PFSK-1 (cell line): ENCODE results near the gene SCNN1B.

ENCODE experiments used
- FOXP2 ChIP-seq: optimal IDR thresholded peaks from 2 replicates; pipeline ENCODE3; 2011; ENCODE audit warnings: borderline replicate concordance, control low read depth, inconsistent platforms; ENCODE audit not compliant: insufficient read depth; ENCODE audit errors: extremely low read length, extremely low read depth
- POLR2AphosphoS5 ChIP-seq: IDR thresholded peaks from 2 replicates; pipeline ENCODE4 v1.6.1; 2012; ENCODE audit warnings: low read depth, mild to moderate bottlenecking, control low read depth, low read length, moderate library complexity
- SIN3A ChIP-seq: IDR thresholded peaks from 2 replicates; pipeline ENCODE4 v1.6.1; 2012; ENCODE audit warnings: mild to moderate bottlenecking, low read length, moderate library complexity, borderline replicate concordance; ENCODE audit not compliant: insufficient read depth
- TAF1 ChIP-seq: IDR thresholded peaks from 2 replicates; pipeline ENCODE4 v1.6.1; 2012; ENCODE audit warnings: low read length, control low read depth, borderline replicate concordance; ENCODE audit not compliant: insufficient read depth
- TF ChIP-seq, protein P1 (sequence below), 2 experiments: IDR thresholded peaks; 2 replicates each; pipeline versions ENCODE4 v1.6.1 to v1.8.0; 2011 to 2012; ENCODE audit warnings: low read depth in 2 of 2, low read length in 2 of 2, control low read depth in 1 of 2, inconsistent platforms in 1 of 2, mild to moderate bottlenecking in 1 of 2, moderate library complexity in 1 of 2; ENCODE audit not compliant: insufficient read depth in 1 of 2

The SCNN1B gene

DNA sequence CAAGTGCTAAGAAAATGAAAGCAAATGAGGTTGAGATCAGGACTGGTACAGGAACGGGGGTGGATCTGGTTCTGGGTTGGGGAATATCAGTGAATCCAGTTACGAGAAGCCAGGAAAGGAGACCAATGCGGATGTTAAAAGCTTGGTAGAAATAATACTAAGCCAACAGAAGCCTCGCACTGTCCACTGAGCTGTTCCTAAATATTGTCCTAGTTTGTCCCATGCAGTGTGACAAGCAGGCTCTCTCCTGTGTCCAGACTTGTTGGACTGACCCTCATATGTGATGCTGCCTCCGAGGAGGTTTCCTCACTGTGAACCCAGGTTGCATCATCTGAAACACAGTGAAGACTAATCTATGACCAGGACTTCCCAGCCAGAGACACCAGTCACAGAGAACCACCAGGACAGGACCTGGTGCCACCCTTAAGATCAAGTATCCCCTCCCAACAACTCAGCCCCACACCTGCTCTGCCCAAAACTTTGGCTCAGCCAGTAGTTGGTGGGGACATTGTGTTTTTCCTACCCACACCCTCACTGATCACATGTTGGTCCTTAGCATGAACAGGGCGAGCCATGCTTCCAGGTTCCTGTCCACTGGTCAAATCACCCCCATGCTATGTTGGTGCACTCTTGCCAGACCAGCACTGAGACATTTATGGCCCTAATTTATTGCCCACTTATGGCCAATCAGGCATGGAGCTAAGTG, 32.7 kb upstream of the SCNN1B start:
- TF ChIP-seq, protein P1, sequence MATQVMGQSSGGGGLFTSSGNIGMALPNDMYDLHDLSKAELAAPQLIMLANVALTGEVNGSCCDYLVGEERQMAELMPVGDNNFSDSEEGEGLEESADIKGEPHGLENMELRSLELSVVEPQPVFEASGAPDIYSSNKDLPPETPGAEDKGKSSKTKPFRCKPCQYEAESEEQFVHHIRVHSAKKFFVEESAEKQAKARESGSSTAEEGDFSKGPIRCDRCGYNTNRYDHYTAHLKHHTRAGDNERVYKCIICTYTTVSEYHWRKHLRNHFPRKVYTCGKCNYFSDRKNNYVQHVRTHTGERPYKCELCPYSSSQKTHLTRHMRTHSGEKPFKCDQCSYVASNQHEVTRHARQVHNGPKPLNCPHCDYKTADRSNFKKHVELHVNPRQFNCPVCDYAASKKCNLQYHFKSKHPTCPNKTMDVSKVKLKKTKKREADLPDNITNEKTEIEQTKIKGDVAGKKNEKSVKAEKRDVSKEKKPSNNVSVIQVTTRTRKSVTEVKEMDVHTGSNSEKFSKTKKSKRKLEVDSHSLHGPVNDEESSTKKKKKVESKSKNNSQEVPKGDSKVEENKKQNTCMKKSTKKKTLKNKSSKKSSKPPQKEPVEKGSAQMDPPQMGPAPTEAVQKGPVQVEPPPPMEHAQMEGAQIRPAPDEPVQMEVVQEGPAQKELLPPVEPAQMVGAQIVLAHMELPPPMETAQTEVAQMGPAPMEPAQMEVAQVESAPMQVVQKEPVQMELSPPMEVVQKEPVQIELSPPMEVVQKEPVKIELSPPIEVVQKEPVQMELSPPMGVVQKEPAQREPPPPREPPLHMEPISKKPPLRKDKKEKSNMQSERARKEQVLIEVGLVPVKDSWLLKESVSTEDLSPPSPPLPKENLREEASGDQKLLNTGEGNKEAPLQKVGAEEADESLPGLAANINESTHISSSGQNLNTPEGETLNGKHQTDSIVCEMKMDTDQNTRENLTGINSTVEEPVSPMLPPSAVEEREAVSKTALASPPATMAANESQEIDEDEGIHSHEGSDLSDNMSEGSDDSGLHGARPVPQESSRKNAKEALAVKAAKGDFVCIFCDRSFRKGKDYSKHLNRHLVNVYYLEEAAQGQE (IDR thresholded peaks at IDR 0.05; ENCODE audit: insufficient read depth in 1 of 2, low read depth in 2 of 2, low read length in 2 of 2): no peak
- no peak for TF ChIP-seq TAF1
- no peak for TF ChIP-seq FOXP2
- no peak for TF ChIP-seq POLR2AphosphoS5
- no peak for TF ChIP-seq SIN3A

DNA sequence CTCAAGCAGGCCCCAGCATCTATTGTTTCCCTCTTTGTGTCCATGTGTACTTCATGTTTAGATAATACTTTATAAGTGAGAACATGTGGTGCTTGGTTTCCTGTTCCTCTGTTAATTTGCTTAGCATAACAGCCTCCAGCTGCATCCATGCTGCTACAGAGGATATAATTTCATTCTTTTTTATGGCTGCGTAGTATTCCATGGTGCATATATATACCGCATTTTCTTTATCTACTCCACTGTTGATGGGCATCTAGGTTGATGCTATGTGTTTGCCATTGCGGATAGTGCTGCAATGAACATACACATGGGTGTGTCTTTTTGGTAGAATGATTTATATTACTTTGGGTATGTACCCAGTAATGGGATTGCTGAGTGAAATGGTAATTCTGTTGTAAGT, 31.4 kb upstream of the SCNN1B start:
- TF ChIP-seq, protein P1 (IDR thresholded peaks at IDR 0.05; ENCODE audit: insufficient read depth in 1 of 2, low read depth in 2 of 2, low read length in 2 of 2): no peak
- TF ChIP-seq FOXP2 (no peak), TAF1 (no peak), POLR2AphosphoS5 (no peak), SIN3A (no peak)

DNA sequence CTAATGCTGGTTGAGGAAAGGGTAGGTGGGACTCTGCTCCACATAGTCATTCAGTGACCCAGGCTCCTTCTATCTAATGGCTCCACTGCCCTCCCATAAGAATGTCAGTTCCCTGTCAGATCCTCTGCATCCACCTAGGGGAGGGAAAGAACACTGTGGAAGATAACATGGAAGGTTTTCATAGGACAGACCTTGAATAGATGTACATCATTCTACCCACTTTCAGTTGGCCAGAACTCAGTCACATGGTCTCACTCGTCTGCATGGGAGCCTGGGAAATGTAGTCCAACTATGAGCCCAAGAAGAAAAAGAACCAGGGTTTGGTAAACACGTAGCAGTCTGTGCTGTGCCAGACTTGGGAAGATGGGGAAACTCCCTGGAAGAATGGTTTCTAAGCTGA, 27.1 kb upstream of the SCNN1B start:
- TF ChIP-seq SIN3A (no peak), TAF1 (no peak), FOXP2 (no peak), POLR2AphosphoS5 (no peak)
- TF ChIP-seq, protein P1 (IDR thresholded peaks at IDR 0.05; ENCODE audit: insufficient read depth in 1 of 2, low read depth in 2 of 2, low read length in 2 of 2): no peak

DNA sequence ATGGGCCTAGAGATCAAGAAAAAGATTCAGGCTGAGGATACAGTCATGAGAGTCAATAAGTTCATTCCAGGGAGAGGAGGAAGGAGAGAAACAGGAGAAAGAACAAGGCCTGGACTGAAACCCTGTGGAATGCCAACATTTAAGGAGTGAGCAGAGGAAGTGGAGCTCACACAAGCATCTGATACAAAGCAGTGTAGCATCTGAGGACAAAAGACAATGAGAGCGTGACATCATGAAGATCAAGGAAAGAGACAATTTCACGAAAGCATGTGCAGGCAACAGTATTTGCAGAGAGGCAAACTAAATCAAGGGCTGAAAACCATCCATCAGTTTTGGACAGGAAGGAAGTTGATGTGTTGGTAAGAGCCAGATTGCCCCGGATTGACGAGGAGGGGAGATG, 25.3 kb upstream of the SCNN1B start:
- TF ChIP-seq TAF1: no peak
- no peak for TF ChIP-seq POLR2AphosphoS5
- no peak for TF ChIP-seq SIN3A
- TF ChIP-seq, protein P1 (IDR thresholded peaks at IDR 0.05; ENCODE audit: insufficient read depth in 1 of 2, low read depth in 2 of 2, low read length in 2 of 2): no peak
- TF ChIP-seq FOXP2: no peak

DNA sequence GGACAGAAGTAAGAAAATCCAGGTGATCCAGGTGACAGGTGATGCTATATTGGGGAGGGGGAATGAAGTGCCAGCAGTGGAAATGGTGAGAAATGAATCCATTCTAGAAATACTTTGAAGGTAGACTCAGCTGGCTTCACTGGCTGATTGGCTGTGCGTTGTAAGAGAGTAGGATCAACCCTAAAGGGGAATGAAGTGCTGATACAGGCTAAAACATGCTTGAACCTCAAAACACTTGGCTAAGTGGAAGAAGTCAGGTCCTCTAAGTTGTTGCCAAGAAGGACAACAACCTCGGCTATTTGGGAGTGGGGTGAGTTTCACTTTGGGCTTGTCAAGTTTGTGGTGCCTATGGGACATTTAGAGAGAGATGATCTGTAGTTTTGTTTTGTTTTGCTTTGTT, 24.1 kb upstream of the SCNN1B start:
- TF ChIP-seq SIN3A (no peak), TAF1 (no peak), POLR2AphosphoS5 (no peak), FOXP2 (no peak)
- TF ChIP-seq, protein P1 (IDR thresholded peaks at IDR 0.05; ENCODE audit: insufficient read depth in 1 of 2, low read depth in 2 of 2, low read length in 2 of 2): no peak
